Omental fat pad (tissue), 4 donors: Measurements from ENCODE around the gene FNIP2. TPM values are rescaled to one million over a fixed set of nuclear protein-coding genes. Genes with fewer than 3 reads are reported as not detected.
A peak's percentile ranks its signal among the peaks of the same experiment; 100 is the strongest.

ENCODE experiments used
- ATAC-seq: fragments of 150-250 bp; one replicate; pipeline ENCODE4 v1.9.1; 2016; ENCODE audit warnings: mild to moderate bottlenecking, moderate library complexity; ENCODE audit not compliant: low FRiP score
- DNase-seq: peaks from one replicate; pipeline ENCODE4 v3.0.0-alpha.2; 2019; ENCODE audit warnings: low spot score
- total RNA-seq, 4 donors: library from RNA; depleted of rRNA; stranded (reverse); fragments of >200 nt; gene quantifications; one replicate each; pipeline ENCODE4 v1.1.0, GENCODE V29; 2016
- TF ChIP-seq, protein P1 (sequence below), 3 donors: fragments of 450-650 bp; IDR thresholded peaks; one replicate each; pipeline ENCODE4 v1.5.1; 2016 to 2017; ENCODE audit warnings: antibody characterized with exemption in 3 of 3, mild to moderate bottlenecking in 3 of 3, moderate library complexity in 2 of 3

FNIP2 gene
- total RNA-seq: 100 to 1,000 TPM in 1 of 4 donors, 10 to 100 TPM in 3; 56.4 to 125 (median 73.4) TPM

DNA sequence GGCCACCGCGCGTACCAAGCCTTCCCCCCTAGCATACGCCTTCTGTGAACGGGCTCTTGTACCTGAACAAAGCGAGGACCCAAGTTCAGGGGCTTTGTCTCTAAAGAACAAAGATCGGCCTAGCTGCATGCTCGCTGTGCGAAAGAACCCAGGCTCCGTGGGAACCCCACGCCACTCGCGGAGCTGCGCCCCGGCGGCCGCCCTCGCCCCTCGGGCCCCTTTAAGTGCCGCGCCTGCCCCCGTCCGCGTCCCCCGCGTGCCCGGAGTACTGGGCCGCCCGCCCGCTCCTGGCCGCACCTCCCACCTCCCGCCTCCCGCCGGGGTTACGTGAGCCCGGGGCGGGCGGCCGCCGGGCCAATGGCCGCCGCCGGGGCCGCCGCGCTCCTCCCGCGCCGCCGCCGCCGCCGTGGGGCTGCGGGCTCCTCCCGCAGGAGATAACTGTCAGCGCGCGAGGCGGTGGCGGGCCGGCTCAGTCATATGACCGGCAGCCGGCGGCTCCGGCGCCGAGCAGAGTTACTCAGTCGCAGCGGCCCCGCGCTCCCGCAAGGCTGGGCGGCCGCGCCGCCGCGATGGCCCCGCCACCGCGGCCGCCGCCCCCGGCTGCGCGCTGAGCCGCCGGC is at the start of gene FNIP2:
Gene FNIP2, plus strand, starts transcription at position 472 of the 620 bp plus-strand sequence. CDS start 187 bp downstream, outside the sequence.
- TF ChIP-seq, protein P1, sequence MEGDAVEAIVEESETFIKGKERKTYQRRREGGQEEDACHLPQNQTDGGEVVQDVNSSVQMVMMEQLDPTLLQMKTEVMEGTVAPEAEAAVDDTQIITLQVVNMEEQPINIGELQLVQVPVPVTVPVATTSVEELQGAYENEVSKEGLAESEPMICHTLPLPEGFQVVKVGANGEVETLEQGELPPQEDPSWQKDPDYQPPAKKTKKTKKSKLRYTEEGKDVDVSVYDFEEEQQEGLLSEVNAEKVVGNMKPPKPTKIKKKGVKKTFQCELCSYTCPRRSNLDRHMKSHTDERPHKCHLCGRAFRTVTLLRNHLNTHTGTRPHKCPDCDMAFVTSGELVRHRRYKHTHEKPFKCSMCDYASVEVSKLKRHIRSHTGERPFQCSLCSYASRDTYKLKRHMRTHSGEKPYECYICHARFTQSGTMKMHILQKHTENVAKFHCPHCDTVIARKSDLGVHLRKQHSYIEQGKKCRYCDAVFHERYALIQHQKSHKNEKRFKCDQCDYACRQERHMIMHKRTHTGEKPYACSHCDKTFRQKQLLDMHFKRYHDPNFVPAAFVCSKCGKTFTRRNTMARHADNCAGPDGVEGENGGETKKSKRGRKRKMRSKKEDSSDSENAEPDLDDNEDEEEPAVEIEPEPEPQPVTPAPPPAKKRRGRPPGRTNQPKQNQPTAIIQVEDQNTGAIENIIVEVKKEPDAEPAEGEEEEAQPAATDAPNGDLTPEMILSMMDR (IDR thresholded peaks at IDR 0.05): no peak
- ATAC-seq: peak; percentile 94
- DNase-seq: peak; percentile 45

DNA sequence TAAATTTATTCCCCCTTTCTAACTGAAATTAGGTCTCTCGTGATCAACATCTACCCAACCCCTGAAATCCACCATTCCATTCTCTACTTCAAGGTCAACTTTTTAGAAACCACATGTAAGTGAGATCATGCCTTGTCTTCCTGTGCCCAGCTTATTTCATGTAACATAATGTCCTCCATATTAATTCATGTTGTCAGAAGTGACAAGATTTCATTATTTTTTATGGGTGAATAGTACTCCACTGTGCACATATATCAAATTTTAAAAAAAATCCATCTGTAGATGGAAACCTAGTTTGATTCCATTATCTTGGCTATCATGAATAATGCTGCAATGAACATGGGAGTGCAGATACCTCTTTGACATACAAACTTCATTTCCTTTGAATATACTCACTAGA is 47.1 kb upstream of the FNIP2 start:
- DNase-seq (no peak), ATAC-seq (no peak)
- TF ChIP-seq, protein P1 (IDR thresholded peaks at IDR 0.05): no peak

DNA sequence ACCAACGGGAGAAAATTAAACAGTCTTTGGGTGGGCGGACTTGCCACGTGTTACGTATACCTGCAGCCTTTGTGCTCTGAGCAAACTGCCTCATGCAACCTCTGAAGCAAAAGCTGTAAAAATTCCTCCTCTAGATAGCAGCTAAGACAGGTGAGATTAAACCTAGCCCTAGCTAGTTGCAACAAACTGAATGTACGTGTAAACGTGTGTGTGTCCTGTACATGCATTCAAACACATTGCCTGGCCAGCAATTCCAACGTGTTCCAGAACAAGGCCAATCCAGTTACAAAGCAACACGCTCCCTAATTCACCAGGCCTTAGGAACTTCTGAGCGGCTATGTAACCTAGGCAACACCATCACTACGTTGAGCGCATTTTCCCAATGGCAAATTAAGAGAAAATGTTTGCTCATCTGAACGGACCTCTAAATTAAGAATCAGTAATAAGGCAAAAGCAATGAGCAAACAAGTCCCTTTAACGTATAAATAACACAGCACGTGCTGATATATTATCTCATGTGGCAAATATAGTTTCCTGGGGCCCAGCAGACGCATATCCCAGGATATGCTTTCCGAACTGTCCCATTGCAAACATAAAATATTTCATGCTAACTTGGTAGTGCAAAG is 46.4 kb upstream of the FNIP2 start:
- no peak for DNase-seq
- TF ChIP-seq, protein P1 (IDR thresholded peaks at IDR 0.05): no peak
- no peak for ATAC-seq

DNA sequence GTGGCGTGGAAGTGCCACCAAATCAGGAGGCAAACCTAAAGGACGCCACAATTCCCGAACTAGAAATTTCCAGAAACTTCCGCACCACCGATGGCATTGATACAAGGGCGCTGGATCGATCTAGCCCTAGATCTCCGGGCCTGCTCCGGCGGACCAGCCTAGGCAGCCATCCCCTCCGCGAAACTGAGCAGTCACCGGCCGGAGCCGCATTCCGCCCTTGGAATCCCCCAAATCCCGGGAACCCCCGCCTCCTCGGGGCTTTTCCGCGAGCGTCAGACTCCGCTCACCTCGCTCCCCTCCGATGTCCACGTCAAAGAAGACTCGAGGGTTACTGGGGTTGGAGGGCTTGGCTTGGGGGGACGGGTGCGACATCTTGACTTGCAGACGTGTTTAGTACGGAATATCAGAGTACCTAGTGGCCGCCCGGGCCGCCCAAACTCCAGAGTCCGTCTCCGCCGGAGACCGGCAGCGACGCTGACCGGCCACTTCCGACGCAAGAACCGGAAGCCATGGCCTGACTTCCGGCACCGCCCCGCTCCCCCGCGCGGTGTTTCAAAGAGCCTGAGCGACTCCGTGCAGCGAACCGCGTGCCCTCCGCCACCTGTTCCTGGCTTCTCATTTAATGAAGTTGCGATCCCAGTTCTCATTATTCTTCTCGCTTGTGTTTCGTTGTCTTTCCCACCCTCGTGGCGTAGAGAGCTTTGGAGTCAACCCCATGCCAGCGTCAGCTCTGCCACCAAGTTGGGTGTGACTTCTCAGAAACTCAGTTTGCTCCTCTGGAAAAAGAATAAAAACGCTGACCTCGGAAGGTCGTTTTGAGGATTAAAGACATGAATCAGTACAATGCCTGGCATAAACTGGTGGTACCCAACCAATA is 45.7 kb upstream of the FNIP2 start, which contains the start of gene PPID:
Gene PPID, minus strand, starts transcription at position 480 of the 877 bp plus-strand sequence. Its CDS starts 108 bp downstream, at position 372.
- TF ChIP-seq, protein P1 (IDR thresholded peaks at IDR 0.05): no peak
- DNase-seq (peak; percentile 65), ATAC-seq (peak; percentile 96)

DNA sequence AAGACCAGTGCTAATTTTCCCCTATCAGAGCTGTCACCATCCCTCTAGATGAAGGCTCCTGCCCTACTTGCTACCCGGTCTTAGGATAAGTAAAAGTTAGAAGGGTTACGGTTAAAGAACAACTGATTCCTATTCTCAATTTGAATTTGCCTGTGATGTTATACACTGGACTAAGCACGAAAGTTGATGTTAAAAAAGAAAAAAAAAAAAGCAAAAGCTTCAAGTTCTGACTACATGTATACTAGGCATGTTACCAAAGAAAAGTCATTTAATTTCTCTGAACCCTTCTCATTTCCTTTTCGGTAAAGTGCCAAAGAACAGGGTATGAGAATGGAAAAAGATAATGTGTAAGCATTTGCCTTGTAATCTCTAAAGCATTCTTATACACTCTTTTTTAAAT is 44.2 kb upstream of the FNIP2 start:
- ATAC-seq: no peak
- TF ChIP-seq, protein P1 (IDR thresholded peaks at IDR 0.05): no peak

DNA sequence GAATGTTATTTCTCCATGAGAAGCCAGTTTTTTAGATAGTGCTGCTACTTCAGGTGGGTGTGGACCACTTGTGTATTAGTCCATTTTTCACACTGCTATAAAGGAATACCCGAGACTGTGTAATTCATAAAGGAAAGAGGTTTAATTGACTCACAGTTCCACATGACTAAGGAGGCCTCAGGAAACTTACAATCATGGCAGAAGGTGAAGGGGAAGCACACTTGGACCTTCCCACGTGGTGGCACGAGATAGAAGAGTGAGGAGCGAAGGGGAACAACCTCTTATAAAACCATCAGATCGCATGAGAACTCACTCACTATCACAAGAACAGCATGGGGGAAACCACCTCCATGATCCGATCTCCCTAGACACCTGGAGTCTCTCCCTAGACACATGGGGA is 42.2 kb upstream of the FNIP2 start:
- no peak for DNase-seq
- ATAC-seq: no peak

More for the DNA sequence above, 44.2 kb upstream of the FNIP2 start:
- no peak for DNase-seq

More for the DNA sequence above, 42.2 kb upstream of the FNIP2 start:
- TF ChIP-seq, protein P1 (IDR thresholded peaks at IDR 0.05): no peak
